Esophagus muscularis mucosa (tissue), 4 donors: Measurements from ENCODE around the gene RASSF3. TPM values are rescaled to one million over a fixed set of nuclear protein-coding genes. Genes with fewer than 3 reads are reported as not detected.

Experiments
- DNase-seq: peaks from one replicate; pipeline ENCODE4 v3.0.0-alpha.2; 2017; ENCODE audit errors: extremely low spot score
- H3K27ac ChIP-seq, 4 donors: fragments of 200-600 bp; sonication (generic); replicated peaks in 1 of 4; 1 replicate in 3 of 4; 2 replicates in 1 of 4; pipeline ENCODE4 v1.5.1; 2016 to 2019; ENCODE audit warnings: mild to moderate bottlenecking in 1 of 4
- H3K27me3 ChIP-seq, 4 donors: fragments of 200-600 bp; sonication (generic); one replicate each; pipeline versions ENCODE4 v1.5.1 to v1.6.0; 2016 to 2019
- H3K36me3 ChIP-seq, 4 donors: fragments of 200-600 bp; sonication (generic); one replicate each; pipeline ENCODE4 v1.5.1; 2016 to 2019
- H3K4me1 ChIP-seq, 4 donors: fragments of 200-600 bp; sonication (generic); one replicate each; pipeline ENCODE4 v1.5.1; 2016 to 2019
- H3K4me3 ChIP-seq, 4 donors: fragments of 200-600 bp; sonication (generic); 1 replicate in 2 of 4; 2 replicates in 2 of 4; pipeline ENCODE4 v1.5.1; 2016 to 2019; ENCODE audit warnings: mild to moderate bottlenecking in 4 of 4, moderate library complexity in 1 of 4
- H3K9me3 ChIP-seq, 4 donors: fragments of 200-600 bp; sonication (generic); 1 replicate in 3 of 4; 2 replicates in 1 of 4; pipeline ENCODE4 v1.5.1; 2016 to 2019
- EP300 ChIP-seq: sonication (generic); formaldehyde crosslinking; IDR thresholded peaks from one replicate; pipeline ENCODE4 v1.6.1; 2017; ENCODE audit warnings: antibody characterized with exemption
- POLR2A ChIP-seq: fragments of 450-650 bp; IDR thresholded peaks from one replicate; pipeline ENCODE4 v1.6.1; 2017; ENCODE audit warnings: antibody characterized with exemption, moderate library complexity, mild to moderate bottlenecking, low read depth
- POLR2AphosphoS5 ChIP-seq, 2 donors: sonication (generic); formaldehyde crosslinking; IDR thresholded peaks; one replicate each; pipeline ENCODE4 v1.6.1; 2017; ENCODE audit warnings: antibody characterized with exemption in 2 of 2
- WGBS: methylation state at CpG from one replicate; pipeline ENCODE4 v1.1.5; 2018; 5-methylcytosine and 5-hydroxymethylcytosine counted together
- intact Hi-C: fragments of 100-400 bp; cut with DNase I; formaldehyde crosslinking; loops from one replicate; pipeline ENCODE4 v1.15.1; 2023
- total RNA-seq, 4 donors: library from RNA; depleted of rRNA; stranded (reverse); fragments of >200 nt; gene quantifications; one replicate each; pipeline versions ENCODE4 v1.1.0 to v1.2.1, GENCODE V29; 2016
- TF ChIP-seq, protein P1 (sequence below), 3 experiments: fragments of 200-600 bp in 2 of 3; fragments of 450-650 bp in 1 of 3; sonication (generic) in 2 of 3; IDR thresholded peaks; one replicate each; pipeline ENCODE4 v1.5.1; 2017 to 2019; ENCODE audit warnings: antibody characterized with exemption in 3 of 3, mild to moderate bottlenecking in 2 of 3, moderate library complexity in 1 of 3

Gene RASSF3
- total RNA-seq, 4 donors from 2014 or later = 124 to 299 (median 229) TPM

DNA sequence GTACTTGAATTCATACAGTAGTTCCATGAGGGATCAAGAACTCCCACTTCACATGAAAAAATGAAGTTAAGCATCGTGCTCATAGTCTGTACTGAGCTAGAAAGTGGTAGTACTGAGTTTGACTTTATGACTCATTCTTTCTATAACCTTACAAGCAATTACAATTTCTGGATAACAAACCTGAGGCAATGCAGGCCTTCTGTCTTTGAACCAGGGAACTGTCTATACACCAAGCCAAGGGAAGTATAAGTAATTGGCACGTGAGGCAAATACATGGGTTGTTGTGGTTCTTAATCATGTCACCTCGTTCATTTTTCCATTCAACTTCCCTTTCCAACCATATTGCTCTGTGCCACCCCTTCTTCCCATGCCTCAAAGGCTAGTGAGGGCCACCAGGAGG, 132.1 kb downstream of the RASSF3 start:
- H3K27me3 ChIP-seq = no peaks in the 10 kb centered on the region
- no peak for DNase-seq
- peaks cover 29 to 97% (median 76%) of the 10 kb centered on the region in 4 donors for H3K36me3 ChIP-seq
- H3K27ac ChIP-seq = no peak overlapping the region
- 82% methylated on average over 3 of the region's 3 CpGs for WGBS
- H3K4me3 ChIP-seq = no peak overlapping the region
- intact Hi-C loops = no loop called here
- peaks cover 0 to 4% (median 0%) of the 10 kb centered on the region in 4 donors for H3K4me1 ChIP-seq
- TF ChIP-seq POLR2AphosphoS5 (IDR thresholded peaks at IDR 0.05) = no peak
- TF ChIP-seq, protein P1, sequence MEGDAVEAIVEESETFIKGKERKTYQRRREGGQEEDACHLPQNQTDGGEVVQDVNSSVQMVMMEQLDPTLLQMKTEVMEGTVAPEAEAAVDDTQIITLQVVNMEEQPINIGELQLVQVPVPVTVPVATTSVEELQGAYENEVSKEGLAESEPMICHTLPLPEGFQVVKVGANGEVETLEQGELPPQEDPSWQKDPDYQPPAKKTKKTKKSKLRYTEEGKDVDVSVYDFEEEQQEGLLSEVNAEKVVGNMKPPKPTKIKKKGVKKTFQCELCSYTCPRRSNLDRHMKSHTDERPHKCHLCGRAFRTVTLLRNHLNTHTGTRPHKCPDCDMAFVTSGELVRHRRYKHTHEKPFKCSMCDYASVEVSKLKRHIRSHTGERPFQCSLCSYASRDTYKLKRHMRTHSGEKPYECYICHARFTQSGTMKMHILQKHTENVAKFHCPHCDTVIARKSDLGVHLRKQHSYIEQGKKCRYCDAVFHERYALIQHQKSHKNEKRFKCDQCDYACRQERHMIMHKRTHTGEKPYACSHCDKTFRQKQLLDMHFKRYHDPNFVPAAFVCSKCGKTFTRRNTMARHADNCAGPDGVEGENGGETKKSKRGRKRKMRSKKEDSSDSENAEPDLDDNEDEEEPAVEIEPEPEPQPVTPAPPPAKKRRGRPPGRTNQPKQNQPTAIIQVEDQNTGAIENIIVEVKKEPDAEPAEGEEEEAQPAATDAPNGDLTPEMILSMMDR (IDR thresholded peaks at IDR 0.05) = no peak
- TF ChIP-seq EP300 = no peak
- no peak for TF ChIP-seq POLR2A
- no peaks in the 10 kb centered on the region for H3K9me3 ChIP-seq

DNA sequence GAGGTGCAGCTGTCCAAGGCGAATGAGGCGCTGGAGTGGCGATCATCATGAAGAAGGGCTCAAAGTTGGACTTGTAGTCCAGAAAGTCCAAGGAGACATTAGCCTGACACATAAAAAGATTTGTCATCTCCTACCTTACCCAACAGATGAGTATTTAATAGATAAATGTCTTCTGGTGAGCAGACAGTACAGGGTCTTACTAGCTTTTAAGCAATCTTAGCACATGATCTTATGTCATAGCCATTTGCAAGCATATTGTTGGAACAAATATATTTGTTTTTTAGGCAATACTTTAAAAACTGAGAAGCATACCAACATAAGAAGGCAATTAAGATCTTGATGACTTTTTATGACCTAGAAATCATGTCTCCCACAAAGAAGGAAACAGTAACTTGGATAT, 132.9 kb downstream of the RASSF3 start:
- intact Hi-C loops = no loop called here
- Histone ChIP-seq H3K36me3 (peaks cover 25 to 97% (median 68%) of the 10 kb centered on the region in 4 donors), H3K27me3 (no peaks in the 10 kb centered on the region), H3K27ac (no peak overlapping the region), H3K4me1 (peaks cover 0 to 7% (median 2%) of the 10 kb centered on the region in 4 donors), H3K4me3 (no peak overlapping the region), H3K9me3 (no peaks in the 10 kb centered on the region)
- TF ChIP-seq, protein P1 (IDR thresholded peaks at IDR 0.05) = no peak
- TF ChIP-seq EP300 (no peak), POLR2A (no peak), POLR2AphosphoS5 (IDR thresholded peaks at IDR 0.05) (no peak)
- DNase-seq = no peak
- 96% methylated on average over 3 of the region's 3 CpGs for WGBS

DNA sequence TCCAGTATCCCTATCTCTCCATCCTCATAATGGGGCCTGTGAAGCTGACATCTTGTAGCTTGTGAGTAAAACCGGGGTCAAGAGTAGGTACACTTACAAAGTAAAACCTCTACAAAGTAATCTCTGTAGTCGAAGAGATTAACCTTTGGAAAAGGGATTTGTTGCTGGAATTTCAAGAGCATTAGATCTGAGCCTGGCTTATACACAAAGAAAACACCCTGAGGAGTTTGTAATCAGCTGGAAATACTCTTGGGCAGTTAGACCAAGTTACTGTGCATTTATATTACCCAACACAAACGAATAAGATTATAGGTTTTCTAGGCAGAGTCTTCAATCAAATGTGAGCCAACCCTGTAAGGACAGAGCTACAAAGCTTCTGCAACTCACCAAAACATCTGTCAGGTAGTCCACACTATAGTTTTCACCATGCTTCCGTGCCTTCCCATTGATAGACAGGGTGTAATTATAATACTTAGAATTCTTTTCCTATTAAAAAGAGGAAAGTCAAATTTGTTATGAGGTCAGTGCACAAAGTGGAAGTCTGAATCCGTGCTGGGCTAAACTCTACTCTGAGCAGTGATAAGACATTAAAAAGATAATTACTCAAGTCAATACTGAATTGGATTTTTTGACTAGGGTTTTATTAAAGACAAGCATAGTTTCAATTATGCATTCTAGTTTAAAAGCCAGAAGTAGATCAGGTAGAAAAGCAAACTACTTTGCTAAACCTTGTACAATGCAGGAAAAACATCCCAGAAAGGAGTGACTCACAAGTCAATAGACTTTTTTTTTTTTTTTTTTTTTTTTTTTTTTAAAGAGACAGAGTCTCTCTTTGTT, 134.3 kb downstream of the RASSF3 start:
- WGBS = 76% methylated on average over 5 of the region's 5 CpGs
- intact Hi-C loops = no loop called here
- peaks cover 23 to 92% (median 59%) of the 10 kb centered on the region in 4 donors for H3K36me3 ChIP-seq
- no peak for TF ChIP-seq POLR2AphosphoS5 (IDR thresholded peaks at IDR 0.05)
- no peak for TF ChIP-seq POLR2A
- TF ChIP-seq EP300 = no peak
- TF ChIP-seq, protein P1 (IDR thresholded peaks at IDR 0.05) = no peak
- H3K27me3 ChIP-seq = no peaks in the 10 kb centered on the region
- no peak overlapping the region for H3K27ac ChIP-seq
- H3K9me3 ChIP-seq = no peaks in the 10 kb centered on the region
- DNase-seq = no peak
- H3K4me3 ChIP-seq = no peak overlapping the region
- peaks cover 0 to 7% (median 2%) of the 10 kb centered on the region in 4 donors for H3K4me1 ChIP-seq

DNA sequence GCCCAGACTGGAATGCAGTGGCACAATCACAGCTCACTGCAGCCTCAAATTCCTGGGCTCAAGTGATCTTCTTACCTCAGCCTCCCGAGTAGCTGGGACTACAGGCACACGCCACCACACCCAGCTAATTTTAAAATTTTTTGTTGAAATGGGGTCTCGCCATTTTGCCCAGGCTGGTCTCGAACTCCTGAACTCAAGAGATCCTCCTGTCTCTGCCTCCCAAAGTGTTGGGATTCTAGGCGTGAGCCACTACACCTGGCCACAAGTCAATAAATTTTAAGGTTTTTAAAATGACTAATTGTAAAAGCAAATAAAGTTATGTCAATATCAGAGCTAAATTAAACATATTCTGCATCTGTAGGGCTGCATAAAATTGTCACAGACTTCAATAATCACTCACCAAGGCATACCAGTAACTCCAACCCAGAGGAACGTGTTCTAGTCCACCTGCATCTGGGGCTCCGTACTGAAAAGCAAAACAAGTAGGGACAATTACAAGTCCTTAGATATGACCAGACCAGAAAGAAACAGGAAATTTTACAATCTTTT, 135.0 kb downstream of the RASSF3 start:
- WGBS = 91% methylated on average over 7 of the region's 7 CpGs
- H3K27me3 ChIP-seq = no peaks in the 10 kb centered on the region
- no peak for DNase-seq

DNA sequence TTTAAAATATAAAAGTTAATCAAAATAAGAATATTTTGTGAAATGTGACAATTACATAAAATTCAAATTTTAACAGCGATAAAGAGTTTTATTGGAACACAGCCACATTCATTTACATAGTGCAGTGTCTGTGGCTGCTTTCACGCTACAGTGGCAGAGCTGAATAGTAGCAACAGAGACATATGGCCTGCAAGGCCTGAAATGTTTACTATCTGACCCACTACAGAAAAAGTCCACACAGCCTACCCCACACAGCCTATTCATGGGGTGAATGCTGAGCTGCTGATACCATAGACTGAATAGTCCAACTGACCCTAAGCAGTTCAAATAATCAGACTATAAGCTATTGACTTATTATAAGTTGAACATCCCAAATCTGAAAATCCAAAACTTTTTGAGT, 135.7 kb downstream of the RASSF3 start:
- intact Hi-C loops = no loop called here
- Histone ChIP-seq H3K4me3 (no peak overlapping the region), H3K27ac (no peak overlapping the region), H3K36me3 (peaks cover 24 to 93% (median 60%) of the 10 kb centered on the region in 4 donors), H3K4me1 (peaks cover 0 to 7% (median 2%) of the 10 kb centered on the region in 4 donors), H3K27me3 (no peaks in the 10 kb centered on the region), H3K9me3 (no peaks in the 10 kb centered on the region)
- WGBS = 90% methylated on average over 2 of the region's 2 CpGs
- TF ChIP-seq POLR2AphosphoS5 (IDR thresholded peaks at IDR 0.05) = no peak
- no peak for DNase-seq

More for the DNA sequence above, 135.0 kb downstream of the RASSF3 start:
- H3K4me1 ChIP-seq = peaks cover 0 to 7% (median 2%) of the 10 kb centered on the region in 4 donors
- no peak overlapping the region for H3K27ac ChIP-seq
- no peaks in the 10 kb centered on the region for H3K9me3 ChIP-seq
- intact Hi-C loops = no loop called here
- TF ChIP-seq POLR2AphosphoS5 (IDR thresholded peaks at IDR 0.05) (no peak), EP300 (no peak), POLR2A (no peak)
- H3K36me3 ChIP-seq = peaks cover 27 to 92% (median 59%) of the 10 kb centered on the region in 4 donors
- no peak overlapping the region for H3K4me3 ChIP-seq
